Right cardiac atrium (tissue), 5 donors: Measurements from ENCODE around the gene NF2. TPM values are rescaled to one million over a fixed set of nuclear protein-coding genes. Genes with fewer than 3 reads are reported as not detected.

Experiments
- ATAC-seq, 2 donors: fragments of 200-7000 bp; cut with Tn5 transposase; one replicate each; pipeline versions ENCODE4 v1.8.0 to v1.9.1; 2020; ENCODE audit warnings: moderate library complexity in 2 of 2, mild to moderate bottlenecking in 1 of 2
- DNase-seq, 3 donors: peaks; one replicate each; pipeline ENCODE4 v3.0.0-alpha.2; 2020
- H3K27ac ChIP-seq: one replicate; pipeline ENCODE4 v1.5.1; 2013; ENCODE audit warnings: mild to moderate bottlenecking, low read length, control low read depth, moderate library complexity
- H3K27me3 ChIP-seq: one replicate; pipeline ENCODE4 v1.6.1; 2013; ENCODE audit not compliant: control insufficient read depth, insufficient read depth
- H3K4me1 ChIP-seq: one replicate; pipeline ENCODE4 v1.6.1; 2013; ENCODE audit warnings: low read length; ENCODE audit not compliant: control insufficient read depth, insufficient read depth
- H3K4me3 ChIP-seq: one replicate; pipeline ENCODE4 v1.5.1; 2013; ENCODE audit warnings: low read length, control low read depth
- H3K9me3 ChIP-seq: one replicate; pipeline ENCODE4 v1.6.1; 2013; ENCODE audit warnings: low read length; ENCODE audit not compliant: control insufficient read depth
- WGBS: extraction: QIAGEN DNeasy Blood & Tissue Kit; methylation state at CpG from one replicate; pipeline ENCODE4 v1.1.7; 2013; 5-methylcytosine and 5-hydroxymethylcytosine counted together
- intact Hi-C, 4 donors: fragments of 100-400 bp; cut with DNase I; formaldehyde crosslinking; loops; one replicate each; pipeline versions ENCODE4 v1.11.0 to v1.14.0; 2022 to 2023
- polyA plus RNA-seq: library from polyadenylated mRNA; stranded (reverse); fragments of 200-250 nt; gene quantifications from one replicate; pipeline ENCODE4 v1.2.3, GENCODE V29; 2013
- total RNA-seq, 4 donors: library from RNA; stranded (reverse); fragmentation: NEBNext Ultra II Directional; extraction: Animal tissue kit (Norgen Biotek cat#: 25700); gene quantifications; one replicate each; pipeline ENCODE4 v1.2.1, GENCODE V29; 2021
- donor health status: healthy with polysubstance abuse.
- donor health status: DM: no; HTN: yes; CAD: no.
- donor health status: DM: no; HTN: no; CAD: no.
- donor health status: DM: no; HTN: yes; CAD: no; lungs with severe emphysema.
- donor health status: DM: yes; HTN: yes; CAD: no.

The NF2 gene
- total and polyA plus RNA-seq, 5 donors = 23.4 to 53.9 (median 49.0) TPM

- Histone ChIP-seq H3K27ac (no peak overlapping the region), H3K27me3 (no peaks in the 10 kb centered on the region), H3K9me3 (no peaks in the 10 kb centered on the region), H3K4me1 (no peaks in the 10 kb centered on the region), H3K4me3 (no peak overlapping the region)
- WGBS = 67% methylated on average over 8 of the region's 8 CpGs
- no peak for DNase-seq
- ATAC-seq = no peak
- intact Hi-C loops = loop anchor here in 1 of 4 donors (10.0 kb wide), 1 partner anchor 392 kb away; the partner anchor contains the start of gene HORMAD2
These were observed 89.7 kb downstream of the NF2 start for GRCh38 chr22:29693161-29693560.

- ATAC-seq (no peak), DNase-seq (no peak)
- Histone ChIP-seq H3K27ac (no peak overlapping the region), H3K4me3 (no peak overlapping the region), H3K4me1 (no peaks in the 10 kb centered on the region), H3K9me3 (no peaks in the 10 kb centered on the region), H3K27me3 (no peaks in the 10 kb centered on the region)
- WGBS = 55% methylated on average over 9 of the region's 9 CpGs
- intact Hi-C loops = loop anchor here in 1 of 4 donors (10.0 kb wide), 1 partner anchor 391 kb away; the partner anchor contains the start of gene HORMAD2
These were observed 90.2 kb downstream of the NF2 start for GRCh38 chr22:29693671-29694070.

GRCh38 chr22:29695129-29695926, 91.9 kb downstream of the NF2 start:
- Histone ChIP-seq H3K4me1 (no peaks in the 10 kb centered on the region), H3K4me3 (no peak overlapping the region), H3K27me3 (no peaks in the 10 kb centered on the region), H3K9me3 (no peaks in the 10 kb centered on the region), H3K27ac (no peak overlapping the region)
- DNase-seq = peak in 1 of 3 donors; percentile 55
- WGBS = 92% methylated on average over 33 of the region's 33 CpGs
- intact Hi-C loops = loop anchor here in 1 of 4 donors (10.0 kb wide), 1 partner anchor 389 kb away; the partner anchor contains the start of gene HORMAD2
- ATAC-seq = no peak

- H3K27me3 ChIP-seq = no peaks in the 10 kb centered on the region
- intact Hi-C loops = loop anchor here in 1 of 4 donors (10.0 kb wide), 1 partner anchor 387 kb away; the partner anchor contains the start of gene HORMAD2
- no peak for ATAC-seq
- DNase-seq = peak in 1 of 3 donors; percentile 44
- no peaks in the 10 kb centered on the region for H3K9me3 ChIP-seq
- no peak overlapping the region for H3K27ac ChIP-seq
- H3K4me3 ChIP-seq = no peak overlapping the region
- H3K4me1 ChIP-seq = no peaks in the 10 kb centered on the region
- WGBS = 79% methylated on average over 16 of the region's 16 CpGs
These were observed 94.6 kb downstream of the NF2 start for GRCh38 chr22:29697853-29698598.

GRCh38 chr22:29700206-29700899, 96.9 kb downstream of the NF2 start:
- no peak overlapping the region for H3K27ac ChIP-seq
- H3K27me3 ChIP-seq = no peaks in the 10 kb centered on the region
- ATAC-seq (no peak), DNase-seq (peak in 1 of 3 donors; percentile 33)
- no peak overlapping the region for H3K4me3 ChIP-seq
- 55% methylated on average over 19 of the region's 19 CpGs for whole genome bisulfite sequencing
- no peaks in the 10 kb centered on the region for H3K4me1 ChIP-seq
- no peaks in the 10 kb centered on the region for H3K9me3 ChIP-seq
- intact Hi-C loops = no loop called here

GRCh38 chr22:29700900-29701154, 97.4 kb downstream of the NF2 start:
- peak in 1 of 3 donors; percentile 30 for DNase-seq
- 47% methylated on average over 9 of the region's 9 CpGs for WGBS
- H3K27me3 ChIP-seq = no peaks in the 10 kb centered on the region
- no peak overlapping the region for H3K4me3 ChIP-seq
- H3K27ac ChIP-seq = no peak overlapping the region
- no peaks in the 10 kb centered on the region for H3K4me1 ChIP-seq
- intact Hi-C loops = no loop called here
- no peaks in the 10 kb centered on the region for H3K9me3 ChIP-seq
- no peak for ATAC-seq

GRCh38 chr22:29701155-29701999, 97.9 kb downstream of the NF2 start:
- no peak for ATAC-seq
- intact Hi-C loops = no loop called here
- no peaks in the 10 kb centered on the region for H3K27me3 ChIP-seq

GRCh38 chr22:29702000-29702930, 98.8 kb downstream of the NF2 start:
- Histone ChIP-seq H3K4me1 (no peaks in the 10 kb centered on the region), H3K27me3 (no peaks in the 10 kb centered on the region)

More at GRCh38 chr22:29701155-29701999, 97.9 kb downstream of the NF2 start:
- Histone ChIP-seq H3K9me3 (no peaks in the 10 kb centered on the region), H3K4me3 (no peak overlapping the region), H3K27ac (no peak overlapping the region), H3K4me1 (no peaks in the 10 kb centered on the region)
- 32% methylated on average over 14 of the region's 14 CpGs for WGBS
- DNase-seq = peak in 1 of 3 donors; percentile 18

GRCh38 chr22:29702931-29703501, 99.6 kb downstream of the NF2 start:
- H3K27me3 ChIP-seq = no peaks in the 10 kb centered on the region
- H3K27ac ChIP-seq = no peak overlapping the region
- ATAC-seq (peak; percentile 49 to 55), DNase-seq (peak; percentile 46 to 75 (median 74))
- intact Hi-C loops = no loop called here
- H3K4me1 ChIP-seq = no peaks in the 10 kb centered on the region
- H3K9me3 ChIP-seq = no peaks in the 10 kb centered on the region
- H3K4me3 ChIP-seq = no peak overlapping the region
- 27% methylated on average over 19 of the region's 19 CpGs for WGBS

More at GRCh38 chr22:29702000-29702930, 98.8 kb downstream of the NF2 start:
- intact Hi-C loops = no loop called here
- peak in 1 of 3 donors; percentile 39 for DNase-seq
- Histone ChIP-seq H3K9me3 (no peaks in the 10 kb centered on the region), H3K27ac (no peak overlapping the region), H3K4me3 (no peak overlapping the region)
- WGBS = 26% methylated on average over 14 of the region's 14 CpGs
- peak; percentile 20 to 38 for ATAC-seq
